HG03378 (cell line): ENCODE measurements around the gene CCP110.
"Not testable (repeated sequence)": the region's sequence is repeated elsewhere in the genome, so short reads cannot be mapped to it uniquely, and the experiment has no call there.

Experiments used
- ATAC-seq: cut with Tn5 transposase; IDR thresholded peaks from one replicate; pipeline ENCODE4 v1.9.1; 2021; ENCODE audit warnings: mild to moderate bottlenecking, moderate library complexity; ENCODE audit not compliant: unreplicated experiment

CCP110 gene

GRCh38 chr16:19512297-19512696 lies 11.4 kb upstream of the CCP110 start:
- ATAC-seq = no peak

- ATAC-seq = no peak
Measured at GRCh38 chr16:19513377-19514053, 10.2 kb upstream of the CCP110 start.

GRCh38 chr16:19515757-19516156 lies 8.0 kb upstream of the CCP110 start:
- ATAC-seq = no peak

GRCh38 chr16:19517424-19518089 lies 6.2 kb upstream of the CCP110 start:
- ATAC-seq = no peak

- ATAC-seq = no peak
Measured at GRCh38 chr16:19518388-19518787, 5.4 kb upstream of the CCP110 start.

- ATAC-seq = no peak
Measured at GRCh38 chr16:19520861-19521331, 2.8 kb upstream of the CCP110 start.

- ATAC-seq = peak; percentile 68
Measured at GRCh38 chr16:19521471-19522396, 2.0 kb upstream of the CCP110 start, which contains the start of gene GDE1. GDE1 (minus strand) TSS chr16:19522098; CDS start chr16:19521964, 134 bp downstream.

- no peak for ATAC-seq
Measured at GRCh38 chr16:19522397-19522732, 1.4 kb upstream of the CCP110 start.

- ATAC-seq = no peak
Measured at GRCh38 chr16:19522760-19523159, 982 bp upstream of the CCP110 start.

- ATAC-seq = no peak
Measured at GRCh38 chr16:19523184-19523558, 571 bp upstream of the CCP110 start.

- ATAC-seq = no peak
Measured at GRCh38 chr16:19524356-19524615, 544 bp downstream of the CCP110 start.

GRCh38 chr16:19524616-19525384 lies 1.1 kb downstream of the CCP110 start:
- ATAC-seq = no peak

GRCh38 chr16:19525385-19525723 lies 1.6 kb downstream of the CCP110 start:
- ATAC-seq = no peak

GRCh38 chr16:19527161-19527560 lies 3.4 kb downstream of the CCP110 start:
- ATAC-seq = no peak

GRCh38 chr16:19528666-19529065 lies 4.9 kb downstream of the CCP110 start:
- ATAC-seq = no peak

- ATAC-seq = no peak
Measured at GRCh38 chr16:19532601-19533000, 8.9 kb downstream of the CCP110 start.

GRCh38 chr16:19540241-19540970 lies 16.7 kb downstream of the CCP110 start:
- no peak for ATAC-seq

- no peak for ATAC-seq
Measured at GRCh38 chr16:19542138-19542821, 18.5 kb downstream of the CCP110 start.

GRCh38 chr16:19543278-19543996 lies 19.7 kb downstream of the CCP110 start:
- ATAC-seq = not testable (repeated sequence)
